HL-60 (cell line): Measurements from ENCODE around the gene TFAP2E.
A peak's percentile ranks its signal among the peaks of the same experiment; 100 is the strongest.
"Not testable (repeated sequence)": the region's sequence is repeated elsewhere in the genome, so short reads cannot be mapped to it uniquely, and the experiment has no call there.

Experiments
- DNase-seq, 2 experiments: peaks; one replicate each; pipeline ENCODE4 v3.0.0-alpha.2; 2010 to 2020; ENCODE audit warnings: low read depth in 1 of 2, low spot score in 1 of 2
- H3K27ac ChIP-seq: fragments of 250-450 bp; sonication (Bioruptor Pico); replicated peaks from 2 replicates; pipeline ENCODE4 v1.5.1; 2020; ENCODE audit warnings: mild to moderate bottlenecking, moderate library complexity
- H3K27me3 ChIP-seq: fragments of 250-450 bp; sonication (Bioruptor Pico); 2 replicates; pipeline ENCODE4 v1.5.1; 2021; ENCODE audit warnings: mild to moderate bottlenecking, moderate library complexity; ENCODE audit not compliant: insufficient read depth, poor library complexity, severe bottlenecking
- H3K4me3 ChIP-seq: replicated peaks from 2 replicates; pipeline ENCODE4 v1.5.1; 2011; ENCODE audit warnings: mild to moderate bottlenecking, control low read depth, low read length; ENCODE audit not compliant: insufficient read depth
- CTCF ChIP-seq: IDR thresholded peaks from one replicate; pipeline ENCODE4 v1.5.1; 2011; ENCODE audit warnings: low read length, control low read depth, inconsistent platforms; ENCODE audit not compliant: insufficient read depth
- GABPA ChIP-seq: IDR thresholded peaks from 2 replicates; pipeline ENCODE4 v1.6.1; 2012; ENCODE audit warnings: low read depth
- POLR2AphosphoS5 ChIP-seq: IDR thresholded peaks from 2 replicates; pipeline ENCODE4 v1.6.1; 2012; ENCODE audit warnings: low read depth
- REST ChIP-seq: IDR thresholded peaks from 2 replicates; pipeline ENCODE4 v1.6.1; 2012; ENCODE audit warnings: low read depth; ENCODE audit not compliant: insufficient replicate concordance
- SPI1 ChIP-seq: IDR thresholded peaks from 2 replicates; pipeline ENCODE4 v1.6.1; 2012; ENCODE audit warnings: low read depth, mild to moderate bottlenecking, borderline replicate concordance

TFAP2E gene

GRCh38 chr1:35577071-35577998 lies 4.2 kb downstream of the TFAP2E start:
- Histone ChIP-seq H3K27me3 (no peaks in the 10 kb centered on the region), H3K4me3 (no peak overlapping the region), H3K27ac (peak overlapping the region; percentile 66)
- peak in 1 of 2 experiments; percentile 79 for DNase-seq
- TF ChIP-seq REST (peak; percentile 36), CTCF (no peak), SPI1 (no peak), POLR2AphosphoS5 (peak; percentile 88), GABPA (no peak)

GRCh38 chr1:35580949-35581388 lies 7.9 kb downstream of the TFAP2E start:
- TF ChIP-seq SPI1, result no peak
- no peak for TF ChIP-seq GABPA
- no peak for TF ChIP-seq CTCF
- no peak for TF ChIP-seq REST
- TF ChIP-seq POLR2AphosphoS5, result no peak
- Histone ChIP-seq H3K4me3 (no peak overlapping the region), H3K27ac (no peak overlapping the region), H3K27me3 (no peaks in the 10 kb centered on the region)
- DNase-seq, result no peak

GRCh38 chr1:35581621-35582020 lies 8.5 kb downstream of the TFAP2E start:
- H3K27ac ChIP-seq, H3K27me3 ChIP-seq, DNase-seq, H3K4me3 ChIP-seq: not testable (repeated sequence)

- TF ChIP-seq POLR2AphosphoS5, result no peak
- no peak for TF ChIP-seq SPI1
- TF ChIP-seq CTCF, result no peak
- Histone ChIP-seq H3K27me3 (no peaks in the 10 kb centered on the region), H3K4me3 (no peak overlapping the region), H3K27ac (no peak overlapping the region)
- no peak for DNase-seq
Observed at GRCh38 chr1:35585281-35585680, 12.2 kb downstream of the TFAP2E start.

- not testable (repeated sequence) for H3K27ac ChIP-seq, DNase-seq, H3K27me3 ChIP-seq, H3K4me3 ChIP-seq
Observed at GRCh38 chr1:35585805-35586204, 12.7 kb downstream of the TFAP2E start.
